C4-2B (cell line): ENCODE results near the gene GRHL3.
A peak's percentile ranks its signal among the peaks of the same experiment; 100 is the strongest.

ENCODE experiments used
- H3K27ac ChIP-seq: fragments of 450-650 bp; 2 replicates; pipeline ENCODE4 v1.5.1; 2017
- CTCF ChIP-seq: fragments of 450-650 bp; conservative IDR thresholded peaks from 2 replicates; pipeline ENCODE4 v1.5.1; 2017; ENCODE audit warnings: mild to moderate bottlenecking
- ZFX ChIP-seq: fragments of 450-650 bp; IDR thresholded peaks from 2 replicates; pipeline ENCODE4 v1.6.1; 2017

GRHL3 gene

GRCh38 chr1:24288479-24288878, 30.7 kb upstream of the GRHL3 start:
- H3K27ac ChIP-seq, result no peak overlapping the region
- TF ChIP-seq CTCF (no peak), ZFX (no peak)

DNA sequence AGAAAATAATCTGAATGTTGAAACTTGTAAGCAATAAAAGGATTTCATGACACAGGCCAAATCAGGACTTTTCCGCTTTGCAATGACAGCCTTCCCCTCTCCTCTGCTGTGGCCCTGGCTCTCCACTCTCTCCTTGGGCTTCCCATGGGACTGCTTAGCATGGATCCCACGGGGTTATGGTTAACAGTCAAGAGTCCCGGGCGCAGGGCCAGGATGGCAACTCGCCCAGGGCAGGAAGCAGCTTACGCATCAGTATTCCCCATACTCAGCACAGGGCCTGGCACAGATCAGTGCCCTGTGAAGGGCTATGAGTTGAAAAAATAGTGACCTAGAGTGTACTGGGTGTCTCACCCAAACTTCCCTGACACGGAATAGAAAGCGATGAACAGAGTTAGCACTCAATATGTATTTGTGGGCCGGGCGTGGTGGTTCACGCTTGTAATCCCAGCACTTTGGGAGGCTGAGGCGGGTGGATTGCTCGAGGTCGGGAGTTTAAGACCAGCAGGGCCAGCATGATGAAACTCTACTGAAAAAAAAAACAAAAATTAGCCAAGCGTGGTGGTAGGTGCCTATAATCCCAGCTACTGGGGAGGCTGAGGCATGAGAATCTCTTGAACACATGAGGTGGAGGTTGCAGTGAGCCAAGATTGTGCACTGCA, 29.1 kb upstream of the GRHL3 start:
- H3K27ac ChIP-seq, result peak overlapping the region; percentile 64
- no peak for TF ChIP-seq CTCF
- no peak for TF ChIP-seq ZFX

DNA sequence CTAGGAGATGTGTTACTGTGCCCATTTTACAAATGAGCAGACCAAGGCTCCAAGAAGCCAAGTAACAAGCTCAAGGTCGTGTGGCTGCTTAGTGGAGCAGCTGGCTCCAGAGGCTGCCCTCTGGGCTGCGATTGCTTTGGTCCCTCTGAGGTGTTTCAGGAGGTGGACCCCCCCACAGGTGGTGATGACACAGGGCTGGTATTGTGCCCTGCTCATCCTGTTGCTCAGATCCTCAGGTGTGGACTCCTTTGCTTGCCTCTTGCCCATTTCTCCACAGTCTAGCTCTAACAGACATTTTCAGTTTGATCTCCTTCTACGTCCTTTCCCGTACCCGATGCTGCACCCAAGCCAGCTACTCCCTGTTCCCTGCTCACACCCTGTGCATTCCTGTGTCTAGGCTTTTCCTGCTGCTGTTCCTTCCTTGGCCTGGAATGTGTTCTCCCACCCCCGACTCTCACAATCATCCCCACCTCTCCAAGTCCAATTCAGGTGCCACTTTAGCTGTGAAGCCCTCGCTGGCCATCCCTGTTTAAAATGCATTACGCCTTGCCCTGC, 28.1 kb upstream of the GRHL3 start:
- H3K27ac ChIP-seq, result peak overlapping the region; percentile 64

GRCh38 chr1:24292103-24292502, 27.1 kb upstream of the GRHL3 start:
- no peak for TF ChIP-seq ZFX
- TF ChIP-seq CTCF, result no peak
- H3K27ac ChIP-seq, result no peak overlapping the region

More for the DNA sequence above, 28.1 kb upstream of the GRHL3 start:
- TF ChIP-seq ZFX, result no peak
- TF ChIP-seq CTCF, result no peak

DNA sequence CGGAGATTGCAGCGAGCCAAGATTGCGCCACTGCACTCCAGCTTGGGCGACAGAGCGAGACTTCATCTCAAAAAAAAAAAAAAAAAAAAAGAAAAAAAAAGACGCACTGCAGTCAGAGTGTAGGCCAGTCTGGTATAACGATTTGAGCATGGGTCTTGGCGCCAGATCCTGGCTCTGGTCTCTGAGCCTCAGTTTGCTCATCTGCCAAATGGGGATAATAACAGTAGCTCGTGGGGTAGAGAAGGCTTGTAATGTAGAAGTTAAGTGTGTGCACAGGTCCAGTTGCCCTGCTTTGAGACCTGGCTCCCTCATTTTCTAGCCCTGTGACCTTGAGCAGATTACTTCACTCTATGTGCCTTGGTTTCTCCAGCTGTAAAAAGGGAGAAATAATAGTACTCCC, 26.3 kb upstream of the GRHL3 start:
- H3K27ac ChIP-seq, result no peak overlapping the region
- TF ChIP-seq ZFX (no peak), CTCF (no peak)

GRCh38 chr1:24293392-24294227, 25.5 kb upstream of the GRHL3 start:
- TF ChIP-seq ZFX (no peak), CTCF (no peak)
- H3K27ac ChIP-seq, result peak overlapping the region; percentile 79

DNA sequence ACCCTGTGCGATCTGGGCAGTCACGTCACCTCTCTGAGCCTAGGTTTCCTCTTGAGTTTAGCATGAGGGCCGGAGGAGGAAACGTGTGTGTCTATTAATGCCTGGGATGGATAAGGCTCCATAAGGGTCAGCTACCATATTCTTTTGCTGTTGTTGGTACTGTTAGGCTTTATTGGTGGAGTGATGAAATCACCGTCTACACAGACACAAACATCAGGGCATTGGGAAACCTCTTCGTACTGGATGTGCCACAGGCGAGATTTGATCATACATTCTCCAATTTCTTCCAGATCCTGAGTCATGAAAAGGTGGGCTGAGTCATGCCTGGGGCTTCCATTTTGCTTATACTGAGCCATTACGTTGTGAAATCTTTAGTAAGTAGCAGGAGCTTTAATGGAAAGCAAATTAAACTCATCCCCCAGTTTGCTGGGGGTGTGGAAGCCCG, 24.9 kb upstream of the GRHL3 start:
- peak overlapping the region; percentile 79 for H3K27ac ChIP-seq
- no peak for TF ChIP-seq CTCF
- no peak for TF ChIP-seq ZFX
